Measurements from ENCODE around the gene CATSPER1. TPM values are rescaled to one million over a fixed set of nuclear protein-coding genes. Genes with fewer than 3 reads are reported as not detected.

CATSPER1 gene
- total RNA-seq, 1 donor from 2014 or later = not detected

DNA sequence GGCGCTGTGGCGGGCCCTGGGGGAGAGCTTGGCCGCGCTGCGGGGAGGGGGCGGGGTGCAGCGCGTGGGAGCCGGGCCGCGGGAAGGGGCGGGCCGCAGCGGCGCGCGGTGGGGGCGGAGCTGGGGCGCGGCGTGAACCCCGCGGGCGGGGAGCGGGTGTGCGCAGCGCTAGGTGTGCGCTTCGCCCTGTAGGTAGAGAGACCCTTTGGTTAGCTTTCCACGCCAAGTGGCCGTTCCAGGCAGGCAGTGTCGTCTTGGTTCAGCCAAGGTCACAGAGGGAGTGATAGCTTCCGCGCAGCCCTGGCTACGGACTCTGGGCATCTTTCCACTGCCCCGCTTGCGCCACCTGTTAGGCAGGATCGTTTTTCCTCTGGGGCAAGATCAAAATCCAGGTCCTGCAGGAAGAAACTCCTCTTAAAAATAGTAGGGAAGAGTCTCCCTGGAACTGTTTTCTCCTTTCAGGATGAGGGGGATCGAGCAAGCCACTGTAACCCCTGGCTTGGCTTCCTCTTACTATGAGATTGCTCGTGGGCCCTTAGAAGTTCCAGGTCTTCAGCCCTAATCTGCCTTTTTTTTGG, 23.5 kb downstream of the CATSPER1 start:
- H3K27me3 Mint-ChIP-seq (ENCODE audit: insufficient read depth, low read depth) = peaks cover 10% of the 10 kb centered on the region

DNA sequence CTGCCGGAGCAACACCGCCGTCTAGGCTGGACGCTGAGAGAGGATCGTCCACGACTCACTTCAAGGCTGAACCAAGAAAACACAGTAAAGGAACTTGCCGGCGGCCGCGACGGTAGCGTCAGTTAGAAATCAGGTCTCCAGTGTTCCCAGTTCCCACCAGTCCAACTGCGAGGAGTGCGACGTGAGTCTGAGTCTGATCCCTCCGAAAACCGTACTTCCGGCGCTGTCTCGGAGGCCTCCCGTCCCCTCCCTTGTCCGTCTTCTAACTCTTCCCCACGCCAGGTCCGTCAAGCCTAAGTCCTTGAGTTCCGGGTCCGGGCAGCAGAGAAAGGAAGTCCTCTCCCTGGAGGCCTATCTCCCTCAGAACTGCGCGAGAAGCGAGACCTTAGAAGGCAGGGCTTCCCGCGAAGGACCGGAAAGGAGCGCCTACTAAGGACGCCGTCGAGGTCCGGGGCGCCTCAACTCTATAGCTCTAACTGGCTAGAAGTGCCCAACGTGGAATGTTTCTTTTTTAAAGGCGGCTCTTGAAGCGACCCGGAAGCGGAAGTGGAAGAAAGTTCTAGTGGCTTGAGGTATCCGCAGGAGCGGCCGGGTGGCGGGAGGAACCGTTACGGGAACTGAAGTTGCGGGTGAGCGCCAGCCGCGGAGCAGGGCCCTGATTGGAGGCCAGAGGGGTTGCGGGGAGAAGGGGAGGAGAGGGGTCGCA, 24.2 kb downstream of the CATSPER1 start, which contains the start of the genes BANF1 and EIF1AD:
BANF1 (plus strand) TSS at position 562 of the 706 bp plus-strand sequence. CDS start 748 bp downstream, outside the sequence.
EIF1AD (minus strand) TSS at position 216 of the 706 bp plus-strand sequence. CDS start 1,768 bp downstream, outside the sequence.
- H3K27me3 ChIP-seq = no peaks in the 10 kb centered on the region
- H3K9me3 ChIP-seq (ENCODE audit: low read depth) = no peaks in the 10 kb centered on the region
- TF ChIP-seq EZH2phosphoT487 (IDR thresholded peaks at IDR 0.05) (no peak), EZH2 (IDR thresholded peaks at IDR 0.05) (no peak)
- TF ChIP-seq, protein P1, sequence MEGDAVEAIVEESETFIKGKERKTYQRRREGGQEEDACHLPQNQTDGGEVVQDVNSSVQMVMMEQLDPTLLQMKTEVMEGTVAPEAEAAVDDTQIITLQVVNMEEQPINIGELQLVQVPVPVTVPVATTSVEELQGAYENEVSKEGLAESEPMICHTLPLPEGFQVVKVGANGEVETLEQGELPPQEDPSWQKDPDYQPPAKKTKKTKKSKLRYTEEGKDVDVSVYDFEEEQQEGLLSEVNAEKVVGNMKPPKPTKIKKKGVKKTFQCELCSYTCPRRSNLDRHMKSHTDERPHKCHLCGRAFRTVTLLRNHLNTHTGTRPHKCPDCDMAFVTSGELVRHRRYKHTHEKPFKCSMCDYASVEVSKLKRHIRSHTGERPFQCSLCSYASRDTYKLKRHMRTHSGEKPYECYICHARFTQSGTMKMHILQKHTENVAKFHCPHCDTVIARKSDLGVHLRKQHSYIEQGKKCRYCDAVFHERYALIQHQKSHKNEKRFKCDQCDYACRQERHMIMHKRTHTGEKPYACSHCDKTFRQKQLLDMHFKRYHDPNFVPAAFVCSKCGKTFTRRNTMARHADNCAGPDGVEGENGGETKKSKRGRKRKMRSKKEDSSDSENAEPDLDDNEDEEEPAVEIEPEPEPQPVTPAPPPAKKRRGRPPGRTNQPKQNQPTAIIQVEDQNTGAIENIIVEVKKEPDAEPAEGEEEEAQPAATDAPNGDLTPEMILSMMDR (IDR thresholded peaks at IDR 0.05) = no peak
- H3K4me1 Mint-ChIP-seq = peaks cover 26% of the 10 kb centered on the region
- H3K27me3 Mint-ChIP-seq (ENCODE audit: insufficient read depth, low read depth) = peaks cover 10% of the 10 kb centered on the region
- H3K9ac ChIP-seq = peak within 1 kb of the TSS; percentile 86
- H2AFZ ChIP-seq (replicated peaks) = peak within 1 kb of the TSS; percentile 100
- H3K27ac ChIP-seq = peak within 1 kb of the TSS; percentile 100
- no peaks in the 10 kb centered on the region for H3K9me3 Mint-ChIP-seq
- H3K36me3 Mint-ChIP-seq = peaks cover 30% of the 10 kb centered on the region
- H3F3A ChIP-seq (ENCODE audit: low read depth) = peaks cover 34% of the 10 kb centered on the region
- H3K4me3 Mint-ChIP-seq = peak within 1 kb of the TSS; percentile 100
- H3K36me3 ChIP-seq = peaks cover 4% of the 10 kb centered on the region
- H3K4me3 ChIP-seq = peak within 1 kb of the TSS; percentile 80
- peaks cover 38% of the 10 kb centered on the region for H3K79me2 ChIP-seq (ENCODE audit: low read depth)
- peaks cover 9% of the 10 kb centered on the region for H3K4me1 ChIP-seq
- peak within 1 kb of the TSS; percentile 100 for H3K27ac Mint-ChIP-seq
- H3K4me2 ChIP-seq = peak within 1 kb of the TSS; percentile 83
- peaks cover 6% of the 10 kb centered on the region for H4K20me1 ChIP-seq (ENCODE audit: low read depth)
- peak; percentile 96 for DNase-seq (ENCODE audit: low spot score)

More for the DNA sequence above, 23.5 kb downstream of the CATSPER1 start:
- Histone ChIP-seq H3K4me2 (peak overlapping the region; percentile 83), H3K4me1 (peaks cover 15% of the 10 kb centered on the region), H3K27ac (peak overlapping the region; percentile 100), H3K4me3 (peak overlapping the region; percentile 80), H2AFZ (replicated peaks) (peak overlapping the region; percentile 100), H3K9me3 (ENCODE audit: low read depth) (no peaks in the 10 kb centered on the region), H3K9ac (peak overlapping the region; percentile 86), H4K20me1 (ENCODE audit: low read depth) (peaks cover 6% of the 10 kb centered on the region), H3K27me3 (no peaks in the 10 kb centered on the region), H3F3A (ENCODE audit: low read depth) (peaks cover 34% of the 10 kb centered on the region), H3K79me2 (ENCODE audit: low read depth) (peaks cover 38% of the 10 kb centered on the region), H3K36me3 (peaks cover 4% of the 10 kb centered on the region)
- Mint-ChIP-seq H3K27ac (peak overlapping the region; percentile 79), H3K36me3 (peaks cover 25% of the 10 kb centered on the region), H3K4me3 (peak overlapping the region; percentile 100), H3K4me1 (peaks cover 26% of the 10 kb centered on the region), H3K9me3 (no peaks in the 10 kb centered on the region)
- DNase-seq (ENCODE audit: low spot score) = no peak
- no peak for TF ChIP-seq EZH2phosphoT487 (IDR thresholded peaks at IDR 0.05)
- TF ChIP-seq EZH2 (IDR thresholded peaks at IDR 0.05) = no peak
- TF ChIP-seq, protein P1 (IDR thresholded peaks at IDR 0.05) = no peak

DNA sequence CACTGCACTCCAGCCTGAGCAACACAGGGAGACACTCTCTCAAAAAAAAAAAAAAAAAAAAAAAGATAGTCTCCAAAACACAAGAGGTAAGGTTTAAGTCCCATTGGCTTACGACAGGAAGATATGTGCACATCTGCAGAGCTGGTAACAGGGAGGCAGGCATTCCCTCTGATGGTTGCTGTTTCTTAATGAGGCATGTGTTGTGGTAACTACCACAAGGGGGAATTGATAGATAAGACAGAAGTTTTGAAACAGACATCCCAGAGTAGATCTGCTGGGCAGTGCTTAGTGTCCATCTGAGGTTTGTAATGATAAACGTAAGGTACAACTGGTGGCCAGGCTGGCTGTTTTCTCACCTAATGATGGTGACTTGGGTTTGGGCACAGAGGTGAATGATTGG, 29.0 kb downstream of the CATSPER1 start:
- Mint-ChIP-seq H3K27ac (no peak overlapping the region), H3K4me1 (peaks cover 15% of the 10 kb centered on the region), H3K36me3 (peaks cover 25% of the 10 kb centered on the region), H3K4me3 (peak overlapping the region; percentile 3), H3K9me3 (no peaks in the 10 kb centered on the region), H3K27me3 (ENCODE audit: insufficient read depth, low read depth) (peaks cover 4% of the 10 kb centered on the region)
- H4K20me1 ChIP-seq (ENCODE audit: low read depth) = no peaks in the 10 kb centered on the region
- no peak overlapping the region for H3K4me2 ChIP-seq
- peaks cover 3% of the 10 kb centered on the region for H3K4me1 ChIP-seq
- TF ChIP-seq EZH2phosphoT487 (IDR thresholded peaks at IDR 0.05) = no peak
- H3K36me3 ChIP-seq = peaks cover 4% of the 10 kb centered on the region
- H3K27me3 ChIP-seq = no peaks in the 10 kb centered on the region
- H3K9ac ChIP-seq = no peak overlapping the region
- H3K4me3 ChIP-seq = no peak overlapping the region
- peaks cover 14% of the 10 kb centered on the region for H3F3A ChIP-seq (ENCODE audit: low read depth)
- DNase-seq (ENCODE audit: low spot score) = no peak
- no peak overlapping the region for H3K27ac ChIP-seq
- no peak overlapping the region for H2AFZ ChIP-seq (replicated peaks)
- H3K9me3 ChIP-seq (ENCODE audit: low read depth) = no peaks in the 10 kb centered on the region
- H3K79me2 ChIP-seq (ENCODE audit: low read depth) = peaks cover 22% of the 10 kb centered on the region

Data from neural progenitor cell (in vitro differentiated cells).